ENCODE measurements around the gene CCL25. TPM values are rescaled to one million over a fixed set of nuclear protein-coding genes. Genes with fewer than 3 reads are reported as not detected.
"Not testable (repeated sequence)": the region's sequence is repeated elsewhere in the genome, so short reads cannot be mapped to it uniquely, and the experiment has no call there.

The CCL25 gene
- total RNA-seq, 3 donors from 2014 or later: not detected

- TF ChIP-seq POLR2A (IDR thresholded peaks at IDR 0.05): no peak
- no peak for TF ChIP-seq CTCF (IDR thresholded peaks at IDR 0.05)
- TF ChIP-seq POLR2AphosphoS5 (IDR thresholded peaks at IDR 0.05): no peak
- no peaks in the 10 kb centered on the region for H3K27me3 ChIP-seq
- H3K4me1 ChIP-seq: no peaks in the 10 kb centered on the region
- intact Hi-C loops (cut with DNase I; ENCODE audit: low total_unique reads): no loop called here
- H3K9me3 ChIP-seq: peaks cover 43 to 45% of the 10 kb centered on the region in 2 donors
- DNase-seq (ENCODE audit: low spot score in 2 of 2): no peak
- no peak overlapping the region for H3K27ac ChIP-seq
- no peak overlapping the region for H3K4me3 ChIP-seq
- no peaks in the 10 kb centered on the region for H3K36me3 ChIP-seq
These were observed 43.5 kb downstream of the CCL25 start for GRCh38 chr19:8096071-8096470.

GRCh38 chr19:8097198-8097597 is 44.6 kb downstream of the CCL25 start:
- Histone ChIP-seq H3K36me3 (no peaks in the 10 kb centered on the region), H3K4me1 (no peaks in the 10 kb centered on the region), H3K27me3 (no peaks in the 10 kb centered on the region), H3K4me3 (no peak overlapping the region), H3K9me3 (peaks cover 43 to 45% of the 10 kb centered on the region in 2 donors), H3K27ac (no peak overlapping the region)
- no peak for DNase-seq (ENCODE audit: low spot score in 2 of 2)
- no peak for TF ChIP-seq POLR2A (IDR thresholded peaks at IDR 0.05)
- no peak for TF ChIP-seq POLR2AphosphoS5 (IDR thresholded peaks at IDR 0.05)
- TF ChIP-seq CTCF (IDR thresholded peaks at IDR 0.05): no peak
- intact Hi-C loops (cut with DNase I; ENCODE audit: low total_unique reads): no loop called here

GRCh38 chr19:8097681-8098567 is 45.4 kb downstream of the CCL25 start:
- TF ChIP-seq POLR2A (IDR thresholded peaks at IDR 0.05) (no peak), POLR2AphosphoS5 (IDR thresholded peaks at IDR 0.05) (no peak), CTCF (IDR thresholded peaks at IDR 0.05) (no peak)
- Histone ChIP-seq H3K27me3 (no peaks in the 10 kb centered on the region), H3K36me3 (no peaks in the 10 kb centered on the region), H3K4me3 (no peak overlapping the region), H3K9me3 (peaks cover 43 to 45% of the 10 kb centered on the region in 2 donors), H3K27ac (no peak overlapping the region), H3K4me1 (no peaks in the 10 kb centered on the region)
- intact Hi-C loops (cut with DNase I; ENCODE audit: low total_unique reads): no loop called here
- no peak for DNase-seq (ENCODE audit: low spot score in 2 of 2)

- TF ChIP-seq POLR2A (IDR thresholded peaks at IDR 0.05): no peak
- TF ChIP-seq POLR2AphosphoS5 (IDR thresholded peaks at IDR 0.05): no peak
- no peak for TF ChIP-seq CTCF (IDR thresholded peaks at IDR 0.05)
- no peaks in the 10 kb centered on the region for H3K36me3 ChIP-seq
- no peak for DNase-seq (ENCODE audit: low spot score in 2 of 2)
- no peaks in the 10 kb centered on the region for H3K4me1 ChIP-seq
- H3K27me3 ChIP-seq: no peaks in the 10 kb centered on the region
- no peak overlapping the region for H3K4me3 ChIP-seq
- intact Hi-C loops (cut with DNase I; ENCODE audit: low total_unique reads): loop anchor here (10.0 kb wide), 1 partner anchor 533 kb away; the partner anchor contains the start of gene NFILZ
- peaks cover 15 to 17% of the 10 kb centered on the region in 2 donors for H3K9me3 ChIP-seq
- no peak overlapping the region for H3K27ac ChIP-seq
These were observed 48.8 kb downstream of the CCL25 start for GRCh38 chr19:8101311-8101710.

GRCh38 chr19:8101910-8102309 is 49.4 kb downstream of the CCL25 start:
- not testable (repeated sequence) for H3K27ac ChIP-seq; H3K4me1 ChIP-seq; DNase-seq (ENCODE audit: low spot score in 2 of 2); H3K27me3 ChIP-seq; H3K4me3 ChIP-seq; H3K36me3 ChIP-seq
- peaks cover 9 to 11% of the 10 kb centered on the region in 2 donors for H3K9me3 ChIP-seq
- intact Hi-C loops (cut with DNase I; ENCODE audit: low total_unique reads): loop anchor here (10.0 kb wide), 1 partner anchor 533 kb away; the partner anchor contains the start of gene NFILZ
